GM08714 (cell line): ENCODE data around the gene PAX8.

ENCODE experiments used
- H3K4me3 ChIP-seq: fragments of 200-500 bp; sonication (Bioruptor generic); 2 replicates; pipeline ENCODE4 v1.5.1; 2014; ENCODE audit warnings: mild to moderate bottlenecking, low read length, inconsistent platforms
- ZNF274 ChIP-seq: IDR thresholded peaks from 2 replicates; pipeline ENCODE4 v1.6.1; 2012; ENCODE audit warnings: mild to moderate bottlenecking, low read depth, low read length

The PAX8 gene

GRCh38 chr2:113278073-113278741 lies 514 bp downstream of the PAX8 start:
- H3K4me3 ChIP-seq: no peak overlapping the region
- no peak for TF ChIP-seq ZNF274

- TF ChIP-seq ZNF274: no peak
- no peak overlapping the region for H3K4me3 ChIP-seq
These were observed 1.1 kb downstream of the PAX8 start for GRCh38 chr2:113277474-113278072.

- TF ChIP-seq ZNF274: no peak
- H3K4me3 ChIP-seq: no peak overlapping the region
These were observed 1.8 kb downstream of the PAX8 start for GRCh38 chr2:113276761-113277425.

GRCh38 chr2:113276216-113276760 lies 2.4 kb downstream of the PAX8 start:
- TF ChIP-seq ZNF274: no peak
- no peak overlapping the region for H3K4me3 ChIP-seq

- no peak overlapping the region for H3K4me3 ChIP-seq
- no peak for TF ChIP-seq ZNF274
These were observed 3.0 kb downstream of the PAX8 start for GRCh38 chr2:113275556-113276215.

GRCh38 chr2:113274432-113274831 lies 4.3 kb downstream of the PAX8 start:
- no peak overlapping the region for H3K4me3 ChIP-seq
- TF ChIP-seq ZNF274: no peak

- no peak for TF ChIP-seq ZNF274
- H3K4me3 ChIP-seq: no peak overlapping the region
These were observed 4.7 kb downstream of the PAX8 start for GRCh38 chr2:113273981-113274380.

GRCh38 chr2:113273027-113273551 lies 5.6 kb downstream of the PAX8 start:
- no peak for TF ChIP-seq ZNF274
- no peak overlapping the region for H3K4me3 ChIP-seq

GRCh38 chr2:113272477-113272876 lies 6.2 kb downstream of the PAX8 start:
- no peak for TF ChIP-seq ZNF274
- H3K4me3 ChIP-seq: no peak overlapping the region

GRCh38 chr2:113268621-113269360 lies 9.9 kb downstream of the PAX8 start:
- no peak overlapping the region for H3K4me3 ChIP-seq
- TF ChIP-seq ZNF274: no peak

GRCh38 chr2:113266431-113266830 lies 12.3 kb downstream of the PAX8 start:
- no peak overlapping the region for H3K4me3 ChIP-seq
- no peak for TF ChIP-seq ZNF274

GRCh38 chr2:113264713-113265403 lies 13.9 kb downstream of the PAX8 start:
- no peak for TF ChIP-seq ZNF274
- H3K4me3 ChIP-seq: no peak overlapping the region

GRCh38 chr2:113263546-113263945 lies 15.2 kb downstream of the PAX8 start:
- no peak overlapping the region for H3K4me3 ChIP-seq
- no peak for TF ChIP-seq ZNF274
